ENCODE results near the gene KCTD10.

Gene KCTD10

DNA sequence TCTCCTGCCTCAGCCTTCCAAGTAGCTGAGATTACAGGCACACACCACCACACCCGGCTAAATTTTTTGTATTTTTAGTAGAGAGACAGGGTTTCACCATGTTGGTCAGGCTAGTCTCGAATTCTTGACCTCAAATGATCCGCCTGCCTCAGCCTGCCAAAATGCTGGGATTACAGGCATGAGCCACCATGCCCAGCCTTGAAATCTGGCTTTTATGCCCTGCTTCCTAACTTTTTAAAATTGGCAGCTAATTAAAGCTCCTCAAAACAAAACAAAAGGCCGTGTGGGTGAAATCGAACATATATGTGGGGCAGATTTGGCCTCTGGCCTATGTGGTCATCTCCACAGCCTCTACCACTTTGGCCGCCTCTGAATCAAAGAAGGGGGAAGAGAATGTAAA, 37.9 kb downstream of the KCTD10 start:
- Histone ChIP-seq H3K9ac (ENCODE audit: low read depth, low read length, poor library complexity, severe bottlenecking) (no peak overlapping the region), H3K79me2 (ENCODE audit: insufficient read depth, low read length) (no peaks in the 10 kb centered on the region), H3K4me1 (ENCODE audit: insufficient read depth, low read length, poor library complexity, severe bottlenecking) (no peaks in the 10 kb centered on the region), H3F3A (ENCODE audit: low read depth) (no peaks in the 10 kb centered on the region), H3K4me3 (ENCODE audit: low read length, poor library complexity, severe bottlenecking) (no peak overlapping the region), H3K9me3 (ENCODE audit: insufficient read depth, low read depth, low read length) (no peaks in the 10 kb centered on the region), H3K36me3 (ENCODE audit: insufficient read depth, low read length) (peaks cover 2% of the 10 kb centered on the region; the same call in 1 of the 2 replicates), H3K27me3 (ENCODE audit: insufficient read depth, low read length, poor library complexity, severe bottlenecking) (no peaks in the 10 kb centered on the region), H3K4me2 (ENCODE audit: low read depth, low read length, poor library complexity, severe bottlenecking) (no peak overlapping the region), H3K9me2 (replicated peaks; ENCODE audit: low read depth, low read length) (no peaks in the 10 kb centered on the region), H2AFZ (ENCODE audit: low read length) (no peak overlapping the region), H4K20me1 (ENCODE audit: insufficient read depth, low read length, poor library complexity, severe bottlenecking) (no peaks in the 10 kb centered on the region)
- TF ChIP-seq EZH2phosphoT487 (IDR thresholded peaks at IDR 0.05; ENCODE audit: borderline replicate concordance): no peak
- TF ChIP-seq, protein P1, sequence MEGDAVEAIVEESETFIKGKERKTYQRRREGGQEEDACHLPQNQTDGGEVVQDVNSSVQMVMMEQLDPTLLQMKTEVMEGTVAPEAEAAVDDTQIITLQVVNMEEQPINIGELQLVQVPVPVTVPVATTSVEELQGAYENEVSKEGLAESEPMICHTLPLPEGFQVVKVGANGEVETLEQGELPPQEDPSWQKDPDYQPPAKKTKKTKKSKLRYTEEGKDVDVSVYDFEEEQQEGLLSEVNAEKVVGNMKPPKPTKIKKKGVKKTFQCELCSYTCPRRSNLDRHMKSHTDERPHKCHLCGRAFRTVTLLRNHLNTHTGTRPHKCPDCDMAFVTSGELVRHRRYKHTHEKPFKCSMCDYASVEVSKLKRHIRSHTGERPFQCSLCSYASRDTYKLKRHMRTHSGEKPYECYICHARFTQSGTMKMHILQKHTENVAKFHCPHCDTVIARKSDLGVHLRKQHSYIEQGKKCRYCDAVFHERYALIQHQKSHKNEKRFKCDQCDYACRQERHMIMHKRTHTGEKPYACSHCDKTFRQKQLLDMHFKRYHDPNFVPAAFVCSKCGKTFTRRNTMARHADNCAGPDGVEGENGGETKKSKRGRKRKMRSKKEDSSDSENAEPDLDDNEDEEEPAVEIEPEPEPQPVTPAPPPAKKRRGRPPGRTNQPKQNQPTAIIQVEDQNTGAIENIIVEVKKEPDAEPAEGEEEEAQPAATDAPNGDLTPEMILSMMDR (conservative IDR thresholded peaks at IDR 0.05; ENCODE audit: low read length): no peak

DNA sequence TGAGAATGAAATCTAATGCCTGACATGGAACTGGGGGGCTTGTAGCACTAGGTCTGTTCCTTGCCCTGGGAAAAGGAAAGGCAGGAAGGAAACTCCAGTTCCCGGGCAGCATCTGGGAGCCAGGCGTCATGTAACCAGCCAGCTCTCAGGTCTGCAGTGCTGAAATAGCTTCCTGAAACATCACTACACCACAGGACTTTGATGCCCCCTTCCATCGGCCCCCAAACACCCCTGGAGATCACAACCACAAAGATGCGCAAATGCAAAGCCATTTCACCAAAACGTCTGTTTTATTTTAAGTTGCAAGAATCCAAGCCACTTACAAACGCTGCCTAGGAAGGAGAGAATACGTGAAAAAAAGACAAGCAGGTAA, 40.9 kb downstream of the KCTD10 start:
- Histone ChIP-seq H3K27me3 (ENCODE audit: insufficient read depth, low read length, poor library complexity, severe bottlenecking) (no peaks in the 10 kb centered on the region), H3F3A (ENCODE audit: low read depth) (no peaks in the 10 kb centered on the region), H3K4me3 (ENCODE audit: low read length, poor library complexity, severe bottlenecking) (no peak overlapping the region), H3K4me2 (ENCODE audit: low read depth, low read length, poor library complexity, severe bottlenecking) (no peak overlapping the region), H2AFZ (ENCODE audit: low read length) (no peak overlapping the region), H3K4me1 (ENCODE audit: insufficient read depth, low read length, poor library complexity, severe bottlenecking) (no peaks in the 10 kb centered on the region), H3K9me2 (replicated peaks; ENCODE audit: low read depth, low read length) (no peaks in the 10 kb centered on the region), H3K9me3 (ENCODE audit: insufficient read depth, low read depth, low read length) (no peaks in the 10 kb centered on the region), H4K20me1 (ENCODE audit: insufficient read depth, low read length, poor library complexity, severe bottlenecking) (no peaks in the 10 kb centered on the region), H3K9ac (ENCODE audit: low read depth, low read length, poor library complexity, severe bottlenecking) (no peak overlapping the region), H3K79me2 (ENCODE audit: insufficient read depth, low read length) (no peaks in the 10 kb centered on the region), H3K36me3 (ENCODE audit: insufficient read depth, low read length) (no peaks in the 10 kb centered on the region)
- no peak for TF ChIP-seq EZH2phosphoT487 (IDR thresholded peaks at IDR 0.05; ENCODE audit: borderline replicate concordance)
- TF ChIP-seq, protein P1 (conservative IDR thresholded peaks at IDR 0.05; ENCODE audit: low read length): no peak

DNA sequence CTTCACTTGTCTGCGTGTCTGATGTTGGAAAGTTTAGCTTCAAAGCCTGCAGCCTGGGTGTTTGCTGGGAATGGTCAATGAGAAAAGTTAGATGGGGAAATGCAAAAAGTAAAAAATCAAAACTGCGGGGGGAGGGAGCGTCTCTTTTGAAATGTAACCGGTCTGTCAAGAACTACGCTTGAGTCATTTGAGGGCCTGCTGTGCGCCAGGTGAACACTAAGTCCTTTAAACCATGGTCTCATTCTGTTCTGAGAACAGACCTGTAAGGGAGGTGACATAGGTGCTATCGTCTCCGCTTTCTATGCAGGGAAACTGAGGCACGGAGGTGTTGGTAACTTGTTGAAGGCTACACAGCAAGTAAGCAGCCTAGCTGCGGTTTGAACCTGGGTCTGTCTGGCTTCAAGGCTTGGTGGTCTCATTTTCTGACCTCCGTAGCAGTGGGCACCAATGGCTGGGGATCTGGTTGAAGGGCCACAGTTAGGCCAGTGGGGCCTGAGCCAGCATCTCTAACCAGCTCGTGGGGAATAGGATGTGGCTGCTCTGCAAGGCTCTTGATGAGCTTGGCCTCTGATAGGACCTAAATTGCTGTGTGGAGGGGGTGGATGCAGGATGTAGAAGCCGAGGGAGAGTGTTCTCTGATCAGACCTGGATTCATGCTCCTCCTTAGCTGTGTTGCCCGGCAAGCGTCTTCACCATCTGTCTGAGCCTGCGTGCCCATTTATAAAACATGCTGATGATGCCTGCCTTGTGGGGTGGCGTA, 41.5 kb downstream of the KCTD10 start:
- H3K4me2 ChIP-seq (ENCODE audit: low read depth, low read length, poor library complexity, severe bottlenecking): no peak overlapping the region

More for the DNA sequence above, 41.5 kb downstream of the KCTD10 start:
- H3K79me2 ChIP-seq (ENCODE audit: insufficient read depth, low read length): no peaks in the 10 kb centered on the region
- no peaks in the 10 kb centered on the region for H4K20me1 ChIP-seq (ENCODE audit: insufficient read depth, low read length, poor library complexity, severe bottlenecking)
- no peaks in the 10 kb centered on the region for H3K27me3 ChIP-seq (ENCODE audit: insufficient read depth, low read length, poor library complexity, severe bottlenecking)
- H3K4me3 ChIP-seq (ENCODE audit: low read length, poor library complexity, severe bottlenecking): no peak overlapping the region
- no peak overlapping the region for H2AFZ ChIP-seq (ENCODE audit: low read length)
- H3F3A ChIP-seq (ENCODE audit: low read depth): no peaks in the 10 kb centered on the region
- H3K9me3 ChIP-seq (ENCODE audit: insufficient read depth, low read depth, low read length): no peaks in the 10 kb centered on the region
- no peak overlapping the region for H3K9ac ChIP-seq (ENCODE audit: low read depth, low read length, poor library complexity, severe bottlenecking)
- TF ChIP-seq, protein P1 (conservative IDR thresholded peaks at IDR 0.05; ENCODE audit: low read length): no peak
- no peak for TF ChIP-seq EZH2phosphoT487 (IDR thresholded peaks at IDR 0.05; ENCODE audit: borderline replicate concordance)
- no peaks in the 10 kb centered on the region for H3K36me3 ChIP-seq (ENCODE audit: insufficient read depth, low read length)
- H3K9me2 ChIP-seq (replicated peaks; ENCODE audit: low read depth, low read length): no peaks in the 10 kb centered on the region
- no peaks in the 10 kb centered on the region for H3K4me1 ChIP-seq (ENCODE audit: insufficient read depth, low read length, poor library complexity, severe bottlenecking)
